GM08714 (cell line): ENCODE results near the gene KRT78.
"Not testable (repeated sequence)": the region's sequence is repeated elsewhere in the genome, so short reads cannot be mapped to it uniquely, and the experiment has no call there.

ENCODE experiments used
- H3K4me3 ChIP-seq: fragments of 200-500 bp; sonication (Bioruptor generic); 2 replicates; pipeline ENCODE4 v1.5.1; 2014; ENCODE audit warnings: mild to moderate bottlenecking, low read length, inconsistent platforms
- ZNF274 ChIP-seq: IDR thresholded peaks from 2 replicates; pipeline ENCODE4 v1.6.1; 2012; ENCODE audit warnings: mild to moderate bottlenecking, low read depth, low read length

The KRT78 gene

DNA sequence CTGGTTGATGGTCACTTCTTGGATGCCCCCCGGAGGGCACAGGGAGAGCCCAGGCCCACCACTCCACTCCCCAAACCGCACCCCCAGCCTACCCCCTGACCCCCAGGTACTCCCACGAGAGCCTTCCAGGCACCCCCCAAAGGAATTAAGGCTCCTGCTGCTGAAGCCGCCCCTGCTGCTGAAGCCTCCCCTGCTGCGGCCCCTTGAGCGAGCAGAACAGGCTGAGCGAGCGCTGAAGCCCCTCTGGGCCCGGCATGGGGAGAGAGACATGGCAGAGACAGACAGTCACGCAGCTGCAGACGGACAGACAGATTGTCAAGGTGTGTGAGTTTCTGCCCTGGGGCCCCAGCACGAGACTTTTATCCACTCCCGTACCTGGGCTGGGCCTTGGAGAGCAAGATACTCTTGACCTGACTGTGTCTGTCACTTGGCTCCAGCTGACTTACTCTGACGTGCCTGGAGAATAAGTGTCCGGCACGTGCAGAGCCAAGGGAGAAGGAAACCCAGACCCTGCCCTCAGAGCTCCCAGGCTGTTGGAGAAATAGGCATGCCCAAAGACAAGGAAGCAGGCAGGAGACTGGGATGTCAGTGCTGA, at the start of gene KRT78:
Gene KRT78, minus strand, starts transcription at position 334 of the 595 bp plus-strand sequence. Its CDS starts 64 bp downstream, at position 270.
- no peak for TF ChIP-seq ZNF274

DNA sequence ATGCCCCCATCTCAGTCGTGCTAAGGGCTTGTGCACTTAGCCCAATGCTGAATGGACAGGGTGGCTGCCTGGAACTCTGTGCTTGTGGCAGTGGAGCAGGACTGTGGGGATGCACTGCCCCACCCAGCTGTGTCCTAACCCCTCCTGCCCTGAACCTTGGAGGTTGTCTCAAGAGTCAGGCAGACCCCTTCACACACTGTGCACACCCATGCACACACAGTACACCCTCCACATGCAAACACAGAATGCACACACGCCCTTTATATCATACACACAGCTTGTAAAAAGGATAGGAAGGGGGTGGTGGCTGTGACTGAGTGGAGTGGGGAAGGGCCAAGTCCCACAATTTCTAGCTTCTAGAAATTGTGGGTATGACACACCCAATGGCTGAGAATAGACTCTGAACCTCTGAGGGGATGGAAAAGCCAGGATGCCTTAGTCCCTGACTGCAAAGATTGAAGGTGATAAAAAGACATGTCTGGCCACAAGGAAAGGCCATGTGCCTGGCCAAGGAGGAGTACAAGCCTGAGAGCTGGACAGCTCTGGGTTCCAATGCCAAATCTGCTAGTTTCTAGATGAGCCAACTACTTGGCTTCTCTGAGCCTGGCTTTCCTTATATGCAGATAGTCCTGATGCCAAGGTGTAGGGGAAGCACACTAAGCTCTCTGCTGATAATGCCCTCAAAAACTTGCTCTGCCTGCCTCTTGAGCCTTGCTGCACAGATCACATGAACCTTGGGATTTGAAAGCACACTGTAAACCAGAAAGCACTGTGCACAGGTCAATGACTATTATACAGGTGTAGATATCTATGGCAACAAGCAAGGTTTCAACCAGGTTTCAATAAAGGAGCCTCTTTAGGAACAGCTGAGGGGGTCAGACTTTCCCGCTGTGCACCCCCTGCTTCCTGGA, 47.7 kb upstream of the KRT78 start:
- TF ChIP-seq ZNF274: no peak
- H3K4me3 ChIP-seq: no peak overlapping the region

More for the DNA sequence above, at the start of gene KRT78:
- no peak within 1 kb of the TSS for H3K4me3 ChIP-seq

GRCh38 chr12:52895726-52896189, 47.0 kb upstream of the KRT78 start:
- TF ChIP-seq ZNF274: no peak
- H3K4me3 ChIP-seq: no peak overlapping the region

DNA sequence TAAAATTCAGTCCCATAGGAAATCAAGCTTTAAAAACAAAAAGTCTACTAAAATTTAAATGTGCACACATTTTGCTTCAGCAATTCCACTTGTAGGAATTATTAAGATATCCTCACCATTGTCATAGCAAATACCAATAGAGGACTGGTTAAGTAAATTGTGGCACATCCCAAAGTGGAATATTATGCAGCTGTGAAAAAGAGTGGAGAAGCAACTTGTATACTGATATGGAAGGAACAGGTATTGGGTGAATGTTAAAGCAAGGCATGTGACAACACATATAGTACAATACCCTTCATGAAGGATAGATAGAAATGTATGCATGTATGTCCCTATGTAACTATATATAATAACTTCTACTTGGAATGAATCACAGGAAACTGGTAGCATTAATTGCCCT, 44.2 kb upstream of the KRT78 start:
- H3K4me3 ChIP-seq: no peak overlapping the region
- no peak for TF ChIP-seq ZNF274

GRCh38 chr12:52892207-52892852, 43.5 kb upstream of the KRT78 start:
- no peak for TF ChIP-seq ZNF274
- no peak overlapping the region for H3K4me3 ChIP-seq

- H3K4me3 ChIP-seq: no peak overlapping the region
- no peak for TF ChIP-seq ZNF274
Observed at GRCh38 chr12:52891044-52891443, 42.2 kb upstream of the KRT78 start.

GRCh38 chr12:52890417-52890816, 41.6 kb upstream of the KRT78 start:
- no peak for TF ChIP-seq ZNF274
- no peak overlapping the region for H3K4me3 ChIP-seq

GRCh38 chr12:52884526-52885293, 35.9 kb upstream of the KRT78 start:
- H3K4me3 ChIP-seq: no peak overlapping the region
- no peak for TF ChIP-seq ZNF274

DNA sequence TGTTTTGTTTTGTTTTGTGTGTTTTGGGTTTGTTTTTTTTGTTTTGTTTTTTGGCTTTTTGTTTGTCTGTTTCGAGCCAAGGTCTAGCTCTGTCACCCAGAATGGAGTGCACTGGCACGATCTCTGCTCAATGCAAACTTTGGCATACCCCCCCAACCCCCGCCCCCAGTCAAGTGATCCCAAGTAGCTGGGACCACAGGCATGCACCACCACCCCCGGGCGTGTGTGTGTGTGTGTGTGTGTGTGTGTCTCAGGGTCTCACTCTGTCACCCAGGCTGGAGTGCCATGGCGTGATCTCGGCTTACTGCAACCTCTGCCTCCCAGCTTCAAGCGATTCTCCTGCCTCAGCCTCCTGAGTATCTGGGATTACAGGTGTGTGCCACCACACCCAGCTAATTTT, 31.7 kb upstream of the KRT78 start:
- not testable (repeated sequence) for H3K4me3 ChIP-seq

GRCh38 chr12:52879394-52880351, 30.9 kb upstream of the KRT78 start:
- H3K4me3 ChIP-seq: no peak overlapping the region
- no peak for TF ChIP-seq ZNF274

GRCh38 chr12:52878507-52879393, 30.0 kb upstream of the KRT78 start:
- no peak for TF ChIP-seq ZNF274
- no peak overlapping the region for H3K4me3 ChIP-seq

- TF ChIP-seq ZNF274: no peak
- no peak overlapping the region for H3K4me3 ChIP-seq
Observed at GRCh38 chr12:52877242-52877641, 28.4 kb upstream of the KRT78 start.
